H1 (cell line): ENCODE measurements around the gene IL12B. TPM values are rescaled to one million over a fixed set of nuclear protein-coding genes. Genes with fewer than 3 reads are reported as not detected.
A peak's percentile ranks its signal among the peaks of the same experiment; 100 is the strongest.

Source experiments
- CTCF ChIA-PET: fragments of 300-600 bp; sonication (Branson Sonifier 250); formaldehyde crosslinking; loops from one replicate; lab custom pipeline; 2021; ENCODE audit not compliant: partially characterized antibody; lab: Charles Lee
- POLR2A ChIA-PET: fragments of 300-600 bp; sonication (Branson Sonifier 250); formaldehyde crosslinking; loops from one replicate; lab custom pipeline; 2021; ENCODE audit warnings: inconsistent platforms; ENCODE audit not compliant: partially characterized antibody; lab: Charles Lee
- DNase-seq, 2 experiments: peaks; one replicate each; pipeline versions ENCODE4 v3.0.0 to v3.0.0-alpha.2; 2010 to 2022; ENCODE audit warnings: low spot score in 2 of 2, low read depth in 1 of 2, mixed read lengths in 1 of 2
- FAIRE-seq: peaks from 2 replicates; lab custom pipeline; 2011; peaks lifted over from hg19 to GRCh38; lab: Jason Lieb, UNC
- H2AFZ ChIP-seq: 2 replicates; pipeline ENCODE4 v1.8.1; 2012; ENCODE audit warnings: low read length, inconsistent platforms
- H2AK5ac ChIP-seq: 2 replicates; pipeline ENCODE4 v1.6.1; 2013; ENCODE audit warnings: low read depth, low read length
- H2BK120ac ChIP-seq: replicated peaks from 2 replicates; pipeline ENCODE3; 2013; ENCODE audit warnings: low read depth, low read length, inconsistent platforms
- H2BK12ac ChIP-seq: 2 replicates; pipeline ENCODE4 v1.6.1; 2013; ENCODE audit warnings: low read depth, low read length
- H2BK15ac ChIP-seq: 2 replicates; pipeline ENCODE4 v1.6.1; 2013; ENCODE audit warnings: low read length
- H2BK20ac ChIP-seq: 2 replicates; pipeline ENCODE4 v1.6.1; 2013; ENCODE audit warnings: low read length
- H2BK5ac ChIP-seq: 2 replicates; pipeline ENCODE4 v1.6.1; 2013; ENCODE audit warnings: low read depth, low read length
- H3K14ac ChIP-seq: 2 replicates; pipeline ENCODE4 v1.6.1; 2013; ENCODE audit warnings: inconsistent platforms; ENCODE audit not compliant: insufficient read length
- H3K18ac ChIP-seq: 2 replicates; pipeline ENCODE4 v1.6.1; 2013; ENCODE audit warnings: low read length; ENCODE audit errors: extremely low read depth
- H3K23ac ChIP-seq: 2 replicates; pipeline ENCODE4 v1.6.1; 2013; ENCODE audit warnings: inconsistent platforms; ENCODE audit not compliant: insufficient read length
- H3K23me2 ChIP-seq: 2 replicates; pipeline ENCODE4 v1.6.1; 2013; ENCODE audit warnings: low read depth, low read length
- H3K27ac ChIP-seq: 2 replicates; pipeline ENCODE4 v1.6.1; 2011; ENCODE audit warnings: low read depth, low read length, inconsistent platforms
- H3K27me3 ChIP-seq, 4 experiments: replicated peaks in 1 of 4; 1 replicate in 1 of 4; 2 replicates in 3 of 4; pipeline versions ENCODE4 v1.6.1 to v1.8.1; 2011 to 2013; ENCODE audit warnings: low read length in 3 of 4, mild to moderate bottlenecking in 3 of 4, inconsistent platforms in 2 of 4, mixed read lengths in 2 of 4, moderate library complexity in 1 of 4; ENCODE audit not compliant: control insufficient read depth in 3 of 4, insufficient read depth in 3 of 4; ENCODE audit errors: extremely low read depth in 1 of 4
- H3K36me3 ChIP-seq, 4 experiments: 2 replicates each; pipeline versions ENCODE4 v1.6.1 to v1.8.1; 2011 to 2013; ENCODE audit warnings: mild to moderate bottlenecking in 4 of 4, low read length in 3 of 4, moderate library complexity in 2 of 4, control low read depth in 1 of 4, inconsistent platforms in 1 of 4; ENCODE audit not compliant: insufficient read depth in 4 of 4, control insufficient read depth in 2 of 4
- H3K4ac ChIP-seq: replicated peaks from 2 replicates; pipeline ENCODE3; 2013; ENCODE audit warnings: low read length, low read depth, mixed read lengths, inconsistent platforms; ENCODE audit not compliant: insufficient read length
- H3K4me1 ChIP-seq, 4 experiments: replicated peaks in 1 of 4; 1 replicate in 1 of 4; 2 replicates in 3 of 4; pipeline versions ENCODE4 v1.6.1 to v1.8.1; 2011 to 2013; ENCODE audit warnings: low read length in 3 of 4, inconsistent platforms in 2 of 4, mixed read lengths in 1 of 4; ENCODE audit not compliant: insufficient read depth in 4 of 4, control insufficient read depth in 3 of 4
- H3K4me2 ChIP-seq, 2 experiments: 2 replicates each; pipeline versions ENCODE4 v1.6.1 to v1.8.1; 2011 to 2013; ENCODE audit warnings: low read depth in 2 of 2, low read length in 2 of 2, control low read depth in 1 of 2, inconsistent platforms in 1 of 2, mild to moderate bottlenecking in 1 of 2; ENCODE audit not compliant: insufficient read depth in 1 of 2
- H3K4me3 ChIP-seq, 4 experiments: fragments of 200-600, 300-600 bp in 1 of 4; sonication (generic), shearing (Covaris generic), sonication (Bioruptor Twin) in 1 of 4; 2 replicates each; pipeline versions ENCODE4 v1.5.1 to v1.8.1; 2011 to 2016; ENCODE audit warnings: low read length in 4 of 4, low read depth in 3 of 4, control low read depth in 2 of 4, inconsistent platforms in 2 of 4, mild to moderate bottlenecking in 2 of 4, mixed read lengths in 1 of 4, moderate library complexity in 1 of 4; ENCODE audit not compliant: insufficient read depth in 2 of 4; ENCODE audit errors: extremely low read depth in 1 of 4
- H3K56ac ChIP-seq: replicated peaks from 2 replicates; pipeline ENCODE3; 2013; ENCODE audit warnings: low read depth, mild to moderate bottlenecking, mixed read lengths, low read length, inconsistent platforms; ENCODE audit not compliant: insufficient read length
- H3K79me1 ChIP-seq: 2 replicates; pipeline ENCODE4 v1.6.1; 2013; ENCODE audit warnings: low read depth, low read length, control low read depth
- H3K79me2 ChIP-seq, 2 experiments: 2 replicates each; pipeline versions ENCODE4 v1.6.1 to v1.8.1; 2012 to 2013; ENCODE audit warnings: low read length in 2 of 2, mild to moderate bottlenecking in 2 of 2, inconsistent platforms in 1 of 2; ENCODE audit not compliant: insufficient read depth in 2 of 2, control insufficient read depth in 1 of 2
- H3K9ac ChIP-seq, 4 experiments: replicated peaks in 1 of 4; 1 replicate in 1 of 4; 2 replicates in 3 of 4; pipeline versions ENCODE4 v1.6.1 to v1.8.1; 2011 to 2013; ENCODE audit warnings: low read depth in 3 of 4, low read length in 3 of 4, control low read depth in 2 of 4, mild to moderate bottlenecking in 2 of 4, moderate library complexity in 2 of 4, inconsistent platforms in 1 of 4; ENCODE audit errors: extremely low read depth in 1 of 4
- H3K9me3 ChIP-seq, 2 experiments: 2 replicates each; pipeline versions ENCODE4 v1.6.1 to v1.8.1; 2012 to 2013; ENCODE audit warnings: mild to moderate bottlenecking in 2 of 2, moderate library complexity in 2 of 2, control low read depth in 1 of 2, inconsistent platforms in 1 of 2, low read depth in 1 of 2, low read length in 1 of 2, mixed read lengths in 1 of 2; ENCODE audit not compliant: insufficient read depth in 2 of 2
- H4K20me1 ChIP-seq, 2 experiments: replicated peaks in 1 of 2; 2 replicates each; pipeline versions ENCODE3 to v1.8.1; 2011 to 2013; ENCODE audit warnings: inconsistent platforms in 2 of 2, low read length in 2 of 2, mild to moderate bottlenecking in 1 of 2; ENCODE audit not compliant: insufficient read depth in 2 of 2, control insufficient read depth in 1 of 2
- H4K5ac ChIP-seq: 2 replicates; pipeline ENCODE4 v1.6.1; 2013; ENCODE audit warnings: low read length, low read depth, mixed read lengths, inconsistent platforms; ENCODE audit not compliant: insufficient read length
- H4K8ac ChIP-seq: 2 replicates; pipeline ENCODE4 v1.8.0; 2013; ENCODE audit warnings: mild to moderate bottlenecking, moderate library complexity, low read length, inconsistent platforms; ENCODE audit not compliant: insufficient read depth; ENCODE audit errors: extremely low read depth
- H4K91ac ChIP-seq: replicated peaks from 2 replicates; pipeline ENCODE3; 2013; ENCODE audit warnings: low read length, mixed read lengths, inconsistent platforms; ENCODE audit not compliant: insufficient read length
- BACH1 ChIP-seq: IDR thresholded peaks from 2 replicates; pipeline ENCODE4 v1.6.1; 2012; ENCODE audit warnings: low read length, improper control_type of control experiment
- CREB1 ChIP-seq: IDR thresholded peaks from 2 replicates; pipeline ENCODE4 v1.6.1; 2012; ENCODE audit warnings: inconsistent platforms
- WGBS, 2 experiments: shearing (Covaris generic) in 1 of 2; methylation state at CpG; one replicate each; pipeline versions ENCODE4 v1.1.6 to v1.1.7; 2013 to 2015; ENCODE audit warnings: low lambda C conversion rate in 2 of 2, mixed read lengths in 2 of 2, inconsistent platforms in 1 of 2, low coverage in 1 of 2, missing lambda C conversion rate in 1 of 2; ENCODE audit not compliant: insufficient replicate concordance in 2 of 2, insufficient coverage in 1 of 2, insufficient read length in 1 of 2; ENCODE audit errors: extremely low coverage in 1 of 2, missing lambda C conversion rate in 1 of 2; 5-methylcytosine and 5-hydroxymethylcytosine counted together
- polyA plus RNA-seq, 7 experiments: library from polyadenylated mRNA; depleted of rRNA in 3 of 7; stranded (reverse) in 5 of 7; unstranded in 2 of 7; fragments of >200 nt in 5 of 7; fragments of 200-250 nt in 2 of 7; gene quantifications; 1 replicate in 5 of 7; 2 replicates in 1 of 7; 4 replicates in 1 of 7; pipeline versions ENCODE4 v1.2.1 to v1.2.3, GENCODE V29; 2011 to 2013; ENCODE audit warnings: missing spikeins in 2 of 7, mixed read lengths in 2 of 7
- total RNA-seq: library from RNA; stranded (reverse); fragmentation: NEBNext Ultra II Directional; extraction: Animal tissue kit (Norgen Biotek cat#: 25700); gene quantifications from 2 replicates; pipeline ENCODE4 v1.2.1, GENCODE V29; 2021

Gene IL12B
- total and polyA plus RNA-seq, 2 of the 8 experiments (the other 6 are each of a cell fraction or from before 2014, with no cell fraction given): not detected

DNA sequence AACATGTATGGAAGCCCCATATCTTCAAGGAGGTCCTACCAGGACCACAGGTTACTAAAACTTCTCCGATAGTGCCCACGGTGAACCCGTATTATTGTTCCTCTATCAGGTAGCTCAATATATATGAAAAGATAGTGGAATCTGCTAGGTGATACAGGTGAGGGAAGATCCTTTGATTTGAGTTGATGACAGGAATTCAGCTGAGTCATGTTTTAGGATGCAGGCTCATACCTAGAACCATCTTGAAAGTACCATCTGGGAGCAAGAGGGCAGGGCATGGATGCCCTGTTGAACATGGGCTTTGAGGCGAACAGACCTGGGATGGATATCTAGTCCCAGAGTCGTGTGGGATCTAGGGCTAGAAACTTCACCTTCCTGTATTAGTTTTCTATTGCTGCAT lies 35.4 kb downstream of the IL12B start:
- FAIRE-seq (no peak), DNase-seq (no peak)
- Histone ChIP-seq H3K4ac (no peak overlapping the region), H4K5ac (no peak overlapping the region), H3K79me1 (no peaks in the 10 kb centered on the region), H4K91ac (no peak overlapping the region), H3K23me2 (no peaks in the 10 kb centered on the region), H2AK5ac (no peak overlapping the region), H2AFZ (no peak overlapping the region), H2BK12ac (no peak overlapping the region), H2BK20ac (no peak overlapping the region), H3K23ac (no peak overlapping the region), H2BK120ac (no peak overlapping the region), H3K27ac (no peak overlapping the region), H3K9ac (no peak overlapping the region), H3K18ac (no peak overlapping the region), H3K4me1 (no peaks in the 10 kb centered on the region), H3K79me2 (no peaks in the 10 kb centered on the region), H3K4me3 (no peak overlapping the region), H3K36me3 (no peaks in the 10 kb centered on the region), H3K9me3 (peaks cover 0 to 7% of the 10 kb centered on the region in 2 experiments; a peak in 2 of 4 replicates), H3K4me2 (no peak overlapping the region), H4K20me1 (no peaks in the 10 kb centered on the region), H3K14ac (no peak overlapping the region), H2BK5ac (no peak overlapping the region), H4K8ac (no peak overlapping the region), H2BK15ac (no peak overlapping the region), H3K56ac (no peak overlapping the region), H3K27me3 (no peaks in the 10 kb centered on the region)
- CTCF ChIA-PET: interaction anchor here (1.0 to 2.1 kb wide), 2 partner anchors 8 to 15 kb away, joined by 4 to 5 read pairs; no protein-coding TSS in a partner anchor
- TF ChIP-seq CREB1 (no peak), BACH1 (peak; percentile 31; the same call in 1 of the 2 replicates)
- WGBS, 2 experiments: 93% methylated on average over 5 of the region's 5 CpGs; no CpG with 5 or more reads in 1 of the 2 experiments
- POLR2A ChIA-PET: no interaction called here
